Neuronal stem cell (in vitro differentiated cells): ENCODE measurements around the gene SIK3.

Experiments used
- DNase-seq: peaks from one replicate; pipeline ENCODE4 v3.0.0-alpha.2; 2013; ENCODE audit warnings: low spot score
- H2AFZ ChIP-seq: one replicate; pipeline ENCODE4 v1.6.1; 2013; ENCODE audit warnings: mild to moderate bottlenecking, low read length, inconsistent platforms
- H2AK5ac ChIP-seq: 2 replicates; pipeline ENCODE4 v1.6.1; 2013; ENCODE audit warnings: low read depth, mild to moderate bottlenecking, inconsistent platforms, low read length, moderate library complexity, mixed read lengths
- H2BK120ac ChIP-seq: 2 replicates; pipeline ENCODE4 v1.6.1; 2013; ENCODE audit warnings: low read depth, mild to moderate bottlenecking, inconsistent platforms, low read length, moderate library complexity, mixed read lengths
- H2BK12ac ChIP-seq: one replicate; pipeline ENCODE4 v1.6.1; 2013; ENCODE audit warnings: low read length, inconsistent platforms
- H2BK15ac ChIP-seq: 2 replicates; pipeline ENCODE4 v1.6.1; 2013; ENCODE audit warnings: mild to moderate bottlenecking, low read length, inconsistent platforms, mixed read lengths
- H2BK5ac ChIP-seq: one replicate; pipeline ENCODE4 v1.6.1; 2013; ENCODE audit warnings: inconsistent platforms, mild to moderate bottlenecking, low read length, moderate library complexity
- H3K14ac ChIP-seq: one replicate; pipeline ENCODE4 v1.6.1; 2013; ENCODE audit warnings: low read length, inconsistent platforms
- H3K18ac ChIP-seq: 2 replicates; pipeline ENCODE4 v1.6.1; 2013; ENCODE audit warnings: low read length, inconsistent platforms
- H3K23ac ChIP-seq: 2 replicates; pipeline ENCODE4 v1.6.1; 2013; ENCODE audit warnings: low read depth, mild to moderate bottlenecking, mixed read lengths, low read length, inconsistent platforms; ENCODE audit not compliant: poor library complexity
- H3K27ac ChIP-seq: replicated peaks from 3 replicates; pipeline ENCODE4 v1.5.1; 2013; ENCODE audit warnings: low read length, inconsistent platforms
- H3K27me3 ChIP-seq, 3 experiments: 2 replicates each; pipeline ENCODE4 v1.6.1; 2013; ENCODE audit warnings: low read length in 3 of 3, mild to moderate bottlenecking in 2 of 3, inconsistent platforms in 1 of 3, low read depth in 1 of 3, mixed read lengths in 1 of 3, moderate library complexity in 1 of 3; ENCODE audit not compliant: control insufficient read depth in 3 of 3, insufficient read depth in 3 of 3
- H3K36me3 ChIP-seq, 2 donors: replicated peaks in 1 of 2; 2 replicates each; pipeline ENCODE4 v1.6.1; 2013; ENCODE audit warnings: low read length in 2 of 2; ENCODE audit not compliant: control insufficient read depth in 2 of 2, insufficient read depth in 2 of 2
- H3K4ac ChIP-seq: 2 replicates; pipeline ENCODE4 v1.6.1; 2013; ENCODE audit warnings: inconsistent platforms, mild to moderate bottlenecking, low read length, moderate library complexity
- H3K4me1 ChIP-seq, 2 donors: 1 replicate in 1 of 2; 2 replicates in 1 of 2; pipeline ENCODE4 v1.6.1; 2013; ENCODE audit warnings: low read length in 2 of 2, low read depth in 1 of 2; ENCODE audit not compliant: control insufficient read depth in 2 of 2, insufficient read depth in 1 of 2
- H3K4me2 ChIP-seq: one replicate; pipeline ENCODE4 v1.6.1; 2013; ENCODE audit warnings: mild to moderate bottlenecking, low read length, inconsistent platforms; ENCODE audit not compliant: insufficient read depth, poor library complexity, severe bottlenecking
- H3K4me3 ChIP-seq, 2 donors: 2 replicates each; pipeline ENCODE4 v1.5.1; 2013; ENCODE audit warnings: low read length in 2 of 2, mild to moderate bottlenecking in 2 of 2, inconsistent platforms in 1 of 2, moderate library complexity in 1 of 2
- H3K79me1 ChIP-seq: one replicate; pipeline ENCODE4 v1.6.1; 2013; ENCODE audit warnings: low read depth, mild to moderate bottlenecking, inconsistent platforms, low read length, moderate library complexity
- H3K9ac ChIP-seq: one replicate; pipeline ENCODE4 v1.6.1; 2013; ENCODE audit warnings: mild to moderate bottlenecking, low read depth, low read length, inconsistent platforms; ENCODE audit not compliant: poor library complexity
- H3K9me3 ChIP-seq, 2 donors: replicated peaks in 1 of 2; 2 replicates each; pipeline versions ENCODE3 to v1.6.1; 2013; ENCODE audit warnings: low read length in 2 of 2, mild to moderate bottlenecking in 2 of 2, inconsistent platforms in 1 of 2, low read depth in 1 of 2, mixed read lengths in 1 of 2, moderate library complexity in 1 of 2; ENCODE audit not compliant: control insufficient read depth in 2 of 2, insufficient read depth in 1 of 2
- H4K8ac ChIP-seq: one replicate; pipeline ENCODE4 v1.6.1; 2013; ENCODE audit warnings: low read depth, mild to moderate bottlenecking, inconsistent platforms, low read length, moderate library complexity
- H4K91ac ChIP-seq: one replicate; pipeline ENCODE4 v1.6.1; 2013; ENCODE audit warnings: low read length, low read depth, mild to moderate bottlenecking, inconsistent platforms; ENCODE audit not compliant: poor library complexity
- WGBS, 2 donors: extraction: QIAGEN DNeasy Blood & Tissue Kit; methylation state at CpG; one replicate each; pipeline ENCODE4 v1.1.7; 2013; ENCODE audit warnings: missing lambda C conversion rate in 2 of 2, mixed read lengths in 1 of 2; ENCODE audit not compliant: insufficient read length in 2 of 2, insufficient replicate concordance in 1 of 2; ENCODE audit errors: extremely low coverage in 2 of 2; 5-methylcytosine and 5-hydroxymethylcytosine counted together

Gene SIK3

GRCh38 chr11:116972691-116973090 is 125.5 kb downstream of the SIK3 start:
- Histone ChIP-seq H2BK12ac (no peak overlapping the region), H3K14ac (no peak overlapping the region), H2BK5ac (no peak overlapping the region), H2AK5ac (no peak overlapping the region), H3K23ac (no peak overlapping the region), H3K79me1 (peaks cover 1% of the 10 kb centered on the region), H3K4me2 (no peak overlapping the region), H3K27me3 (no peaks in the 10 kb centered on the region), H4K91ac (no peak overlapping the region), H3K4me1 (peaks cover 0 to 5% of the 10 kb centered on the region in 2 donors), H4K8ac (no peak overlapping the region), H3K9ac (no peak overlapping the region), H3K9me3 (no peaks in the 10 kb centered on the region), H3K27ac (no peak overlapping the region), H3K36me3 (no peaks in the 10 kb centered on the region), H3K18ac (no peak overlapping the region), H3K4me3 (no peak overlapping the region), H2BK120ac (no peak overlapping the region), H3K4ac (no peak overlapping the region), H2AFZ (no peak overlapping the region), H2BK15ac (no peak overlapping the region)
- no peak for DNase-seq
- WGBS, 2 donors: no CpG with 5 or more reads among the region's 4 CpGs

GRCh38 chr11:116970485-116971292 is 127.5 kb downstream of the SIK3 start:
- no peak overlapping the region for H3K4me2 ChIP-seq
- H2BK12ac ChIP-seq: no peak overlapping the region
- no peak overlapping the region for H2AK5ac ChIP-seq
- no peak overlapping the region for H3K23ac ChIP-seq
- DNase-seq: no peak
- H2BK120ac ChIP-seq: no peak overlapping the region
- no peak overlapping the region for H2BK15ac ChIP-seq
- no peak overlapping the region for H3K4me3 ChIP-seq
- H3K4me1 ChIP-seq: peaks cover 0 to 2% of the 10 kb centered on the region in 2 donors
- H3K9ac ChIP-seq: no peak overlapping the region
- H3K14ac ChIP-seq: no peak overlapping the region
- no peaks in the 10 kb centered on the region for H3K9me3 ChIP-seq
- H2AFZ ChIP-seq: no peak overlapping the region
- H3K27me3 ChIP-seq: no peaks in the 10 kb centered on the region
- no peak overlapping the region for H4K8ac ChIP-seq
- WGBS, 2 donors: no CpG with 5 or more reads among the region's 6 CpGs
- no peak overlapping the region for H2BK5ac ChIP-seq
- no peak overlapping the region for H3K4ac ChIP-seq
- H3K79me1 ChIP-seq: peaks cover 4% of the 10 kb centered on the region
- no peaks in the 10 kb centered on the region for H3K36me3 ChIP-seq
- no peak overlapping the region for H4K91ac ChIP-seq
- no peak overlapping the region for H3K18ac ChIP-seq
- H3K27ac ChIP-seq: no peak overlapping the region

GRCh38 chr11:116969694-116970093 is 128.5 kb downstream of the SIK3 start:
- no peak overlapping the region for H3K4ac ChIP-seq
- peaks cover 0 to 2% of the 10 kb centered on the region in 2 donors for H3K4me1 ChIP-seq
- H4K91ac ChIP-seq: no peak overlapping the region
- H3K27me3 ChIP-seq: no peaks in the 10 kb centered on the region
- no peak overlapping the region for H2BK5ac ChIP-seq
- H2BK15ac ChIP-seq: no peak overlapping the region
- H2BK12ac ChIP-seq: no peak overlapping the region
- H3K4me2 ChIP-seq: no peak overlapping the region
- no peak overlapping the region for H4K8ac ChIP-seq
- H3K9ac ChIP-seq: no peak overlapping the region
- H2AK5ac ChIP-seq: no peak overlapping the region
- no peaks in the 10 kb centered on the region for H3K36me3 ChIP-seq
- no peak overlapping the region for H3K23ac ChIP-seq
- H3K18ac ChIP-seq: no peak overlapping the region
- no peak for DNase-seq
- H3K9me3 ChIP-seq: no peaks in the 10 kb centered on the region
- no peak overlapping the region for H2BK120ac ChIP-seq
- H2AFZ ChIP-seq: no peak overlapping the region
- WGBS, 2 donors: no CpG with 5 or more reads among the region's 2 CpGs
- H3K27ac ChIP-seq: no peak overlapping the region
- no peak overlapping the region for H3K4me3 ChIP-seq
- peaks cover 4% of the 10 kb centered on the region for H3K79me1 ChIP-seq
- H3K14ac ChIP-seq: no peak overlapping the region

- DNase-seq: no peak
- no peak overlapping the region for H2BK15ac ChIP-seq
- H3K27me3 ChIP-seq: no peaks in the 10 kb centered on the region
- H3K4me3 ChIP-seq: no peak overlapping the region
- no peak overlapping the region for H2BK5ac ChIP-seq
- H3K27ac ChIP-seq: no peak overlapping the region
- no peak overlapping the region for H2AFZ ChIP-seq
- no peaks in the 10 kb centered on the region for H3K9me3 ChIP-seq
- H2BK12ac ChIP-seq: no peak overlapping the region
- H3K79me1 ChIP-seq: peaks cover 3% of the 10 kb centered on the region
- H4K91ac ChIP-seq: no peak overlapping the region
- no peak overlapping the region for H3K4me2 ChIP-seq
- no peak overlapping the region for H3K23ac ChIP-seq
- no peak overlapping the region for H3K18ac ChIP-seq
- WGBS, 2 donors: no CpG with 5 or more reads among the region's 4 CpGs
- no peak overlapping the region for H2BK120ac ChIP-seq
- H3K36me3 ChIP-seq: no peaks in the 10 kb centered on the region
- H2AK5ac ChIP-seq: no peak overlapping the region
- no peak overlapping the region for H3K9ac ChIP-seq
- no peak overlapping the region for H3K4ac ChIP-seq
- H4K8ac ChIP-seq: no peak overlapping the region
- H3K4me1 ChIP-seq: peaks cover 5 to 10% of the 10 kb centered on the region in 2 donors
- no peak overlapping the region for H3K14ac ChIP-seq
Observed at GRCh38 chr11:116964269-116964668, 134.0 kb downstream of the SIK3 start.
